Hematopoietic multipotent progenitor cell treated with erythropoietin and hydrocortisone succinate and interleukin-3 and kit ligand, for 6 days (in vitro differentiated cells): ENCODE data around the gene B9D2.

Source experiments
- DNase-seq: peaks from one replicate; pipeline ENCODE4 v3.0.0-alpha.2; 2015

B9D2 gene

GRCh38 chr19:41307954-41308449 is 55.9 kb downstream of the B9D2 start:
- DNase-seq = no peak

DNA sequence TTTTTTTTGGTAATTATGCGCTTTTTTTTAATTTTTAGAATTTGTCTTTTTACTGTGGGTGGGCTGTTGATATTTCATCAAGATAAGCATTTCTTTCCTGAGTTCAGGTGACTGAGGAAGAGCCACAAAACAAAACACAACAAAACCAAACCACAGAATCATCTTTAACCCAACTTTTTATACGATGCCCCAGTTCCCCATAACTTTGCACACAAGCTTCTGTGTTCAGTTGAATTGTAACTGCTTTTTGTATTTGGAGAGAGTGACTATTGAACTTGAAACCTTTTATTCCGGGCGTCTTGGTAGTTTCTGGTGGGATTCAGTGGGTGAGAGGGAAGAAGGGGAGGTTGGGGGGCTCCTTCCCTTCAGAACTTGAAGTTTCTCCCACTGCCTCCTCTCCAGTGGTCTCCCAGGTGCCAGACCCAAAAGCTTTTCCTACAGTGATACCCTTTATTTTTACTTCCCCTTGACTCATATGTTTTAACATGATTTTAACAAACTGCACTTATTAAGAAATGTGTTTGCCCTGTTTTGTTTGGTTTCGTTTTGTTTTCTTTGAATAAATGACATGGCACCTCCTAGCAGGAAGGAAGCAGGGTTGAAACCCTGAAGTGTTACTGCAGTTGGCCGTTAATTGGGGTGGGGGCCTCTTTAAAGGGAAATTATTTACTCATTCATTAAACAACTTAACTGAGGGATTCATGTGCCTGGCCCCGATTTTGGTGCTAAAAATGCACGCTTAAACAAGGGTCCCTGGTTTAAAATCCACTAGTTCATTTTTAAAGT is 56.7 kb downstream of the B9D2 start:
- peak; percentile 31 for DNase-seq

- no peak for DNase-seq
These were observed 57.8 kb downstream of the B9D2 start for GRCh38 chr19:41305927-41306793.

DNA sequence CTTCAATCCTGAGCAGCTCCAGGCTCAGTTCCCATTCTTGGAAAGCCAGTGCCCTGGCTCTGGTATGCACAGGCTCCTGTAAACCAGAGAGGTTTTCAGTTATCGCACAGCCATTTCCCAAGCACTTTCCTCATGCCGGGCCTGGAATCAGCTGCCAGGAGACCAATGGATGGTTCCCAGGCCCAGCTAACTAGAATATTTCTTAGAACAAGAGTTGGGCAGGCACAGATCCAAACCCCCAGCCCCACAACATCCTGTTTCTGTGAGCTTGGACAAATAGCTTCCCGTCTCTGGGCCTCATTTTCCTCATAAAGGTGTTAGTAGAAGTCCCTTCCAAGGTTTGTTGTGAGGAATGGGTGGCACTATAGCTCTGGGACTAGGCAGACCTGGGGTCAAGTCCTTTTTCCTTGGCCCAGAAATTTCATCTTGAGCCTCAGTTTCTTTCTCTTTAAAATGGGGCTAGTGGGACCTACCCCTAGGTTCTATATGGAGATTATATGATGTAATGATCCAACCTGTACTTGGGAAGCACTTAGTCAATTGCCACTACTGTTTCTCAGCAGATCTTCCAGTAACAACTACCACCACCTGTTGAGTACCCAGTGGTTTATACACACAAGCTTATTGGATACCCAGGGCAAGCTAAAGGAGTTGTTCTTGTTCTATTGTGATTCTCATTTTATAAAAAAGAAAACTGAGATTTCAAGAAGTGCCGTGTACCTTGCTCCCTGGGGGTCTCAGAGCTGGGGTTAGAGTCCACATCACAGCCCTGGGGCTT is 59.1 kb downstream of the B9D2 start:
- DNase-seq = no peak
